ENCODE results near the gene PKD1L1.

- TF ChIP-seq CTCF (conservative IDR thresholded peaks at IDR 0.05; ENCODE audit: low read depth, low read length) (no peak), EZH2 (IDR thresholded peaks at IDR 0.05; ENCODE audit: borderline replicate concordance, low read depth, low read length, poor library complexity, severe bottlenecking) (no peak)
Observed at GRCh38 chr7:47777531-47778152, 170.6 kb downstream of the PKD1L1 start.
